Measurements from ENCODE around the gene MPDZ. TPM values are rescaled to one million over a fixed set of nuclear protein-coding genes. Genes with fewer than 3 reads are reported as not detected.

MPDZ gene
- total RNA-seq, 1 experiment from 2014 or later = 46.7 TPM

DNA sequence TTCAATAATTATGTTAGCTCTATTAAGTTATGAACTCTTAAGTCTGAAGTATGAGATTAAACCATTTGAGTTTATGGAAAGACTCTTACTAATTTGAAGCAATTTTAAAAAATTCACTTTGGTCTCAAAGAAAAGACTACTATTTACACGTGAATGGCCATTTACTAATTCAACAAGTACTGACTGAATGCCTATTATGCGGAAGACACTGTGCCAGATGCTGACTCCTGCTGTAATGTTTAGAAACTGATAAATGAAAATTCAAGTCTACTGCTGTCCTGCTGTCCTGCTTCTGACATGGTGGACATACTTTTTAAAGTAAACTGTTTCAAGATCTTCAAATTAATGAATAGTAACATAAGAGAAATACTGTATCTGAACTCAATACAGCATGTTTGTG is 116.2 kb downstream of the MPDZ start:
- no peak for DNase-seq
- Mint-ChIP-seq H3K27ac (0 out of 7 replicates have a peak overlapping the region, but pooled peaks of 1 of the 3 experiments have one; percentile 26), H3K4me3 (no peak overlapping the region), H3K36me3 (ENCODE audit: insufficient read depth in 1 of 3, low read depth in 3 of 3) (peaks cover 2 to 28% (median 14%) of the 10 kb centered on the region in 3 experiments; a peak in 5 of 7 replicates), H3K9me3 (no peaks in the 10 kb centered on the region), H3K4me1 (peaks cover 9 to 12% of the 10 kb centered on the region in 2 experiments), H3K27me3 (ENCODE audit: low read depth) (no peaks in the 10 kb centered on the region)
- Histone ChIP-seq H3K23me2 (ENCODE audit: insufficient read length, low read depth, low read length, poor library complexity, severe bottlenecking) (no peaks in the 10 kb centered on the region), H3K18ac (ENCODE audit: insufficient read length, low read depth, low read length) (no peak overlapping the region), H2BK12ac (ENCODE audit: insufficient read length, low read depth, low read length) (no peak overlapping the region), H4K8ac (replicated peaks; ENCODE audit: insufficient read length, low read depth, low read length) (no peak overlapping the region), H3K27me3 (ENCODE audit: insufficient read depth, low read length) (no peaks in the 10 kb centered on the region), H3K9ac (ENCODE audit: extremely low read depth, insufficient read length, low read length) (no peak overlapping the region), H2BK15ac (ENCODE audit: low read depth, low read length) (no peak overlapping the region), H2BK20ac (ENCODE audit: low read depth, low read length, poor library complexity, severe bottlenecking) (no peak overlapping the region), H2BK120ac (ENCODE audit: low read depth, low read length, poor library complexity, severe bottlenecking) (no peak overlapping the region), H3T11ph (ENCODE audit: low read length) (no peak overlapping the region), H3K79me2 (ENCODE audit: insufficient read depth, low read length) (no peaks in the 10 kb centered on the region), H3K9me3 (ENCODE audit: control insufficient read depth, low read depth, low read length) (no peaks in the 10 kb centered on the region), H4K91ac (ENCODE audit: insufficient read length, low read depth, low read length) (no peak overlapping the region), H3K4ac (ENCODE audit: low read depth, low read length) (no peak overlapping the region), H2AFZ (ENCODE audit: low read length) (no peak overlapping the region), H3K79me1 (ENCODE audit: insufficient read depth, low read depth, low read length, poor library complexity, severe bottlenecking) (no peaks in the 10 kb centered on the region), H4K5ac (ENCODE audit: insufficient read length, low read depth, low read length) (no peak overlapping the region), H3K27ac (ENCODE audit: insufficient read length, low read depth, low read length) (no peak overlapping the region), H2AK5ac (ENCODE audit: insufficient read length, low read length) (no peak overlapping the region), H3K23ac (ENCODE audit: insufficient read length, low read depth, low read length) (no peak overlapping the region), H3K4me1 (ENCODE audit: insufficient read depth, low read length) (peaks cover 7% of the 10 kb centered on the region), H3K4me2 (ENCODE audit: insufficient read depth, insufficient read length, low read length) (no peak overlapping the region), H4K20me1 (ENCODE audit: control insufficient read depth, insufficient read depth, insufficient read length) (no peaks in the 10 kb centered on the region), H3K14ac (ENCODE audit: insufficient read depth, low read length) (no peak overlapping the region), H3K56ac (ENCODE audit: insufficient read length, low read depth, low read length) (no peak overlapping the region), H2BK5ac (ENCODE audit: insufficient read length, low read length) (no peak overlapping the region)
- TF ChIP-seq, protein P1, sequence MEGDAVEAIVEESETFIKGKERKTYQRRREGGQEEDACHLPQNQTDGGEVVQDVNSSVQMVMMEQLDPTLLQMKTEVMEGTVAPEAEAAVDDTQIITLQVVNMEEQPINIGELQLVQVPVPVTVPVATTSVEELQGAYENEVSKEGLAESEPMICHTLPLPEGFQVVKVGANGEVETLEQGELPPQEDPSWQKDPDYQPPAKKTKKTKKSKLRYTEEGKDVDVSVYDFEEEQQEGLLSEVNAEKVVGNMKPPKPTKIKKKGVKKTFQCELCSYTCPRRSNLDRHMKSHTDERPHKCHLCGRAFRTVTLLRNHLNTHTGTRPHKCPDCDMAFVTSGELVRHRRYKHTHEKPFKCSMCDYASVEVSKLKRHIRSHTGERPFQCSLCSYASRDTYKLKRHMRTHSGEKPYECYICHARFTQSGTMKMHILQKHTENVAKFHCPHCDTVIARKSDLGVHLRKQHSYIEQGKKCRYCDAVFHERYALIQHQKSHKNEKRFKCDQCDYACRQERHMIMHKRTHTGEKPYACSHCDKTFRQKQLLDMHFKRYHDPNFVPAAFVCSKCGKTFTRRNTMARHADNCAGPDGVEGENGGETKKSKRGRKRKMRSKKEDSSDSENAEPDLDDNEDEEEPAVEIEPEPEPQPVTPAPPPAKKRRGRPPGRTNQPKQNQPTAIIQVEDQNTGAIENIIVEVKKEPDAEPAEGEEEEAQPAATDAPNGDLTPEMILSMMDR (conservative IDR thresholded peaks at IDR 0.05) = no peak
- no CpG with 5 or more reads among the region's 2 CpGs for WGBS (ENCODE audit: extremely low coverage, insufficient read length, low lambda C conversion rate)
